ENCODE results near the gene RASA3. TPM values are rescaled to one million over a fixed set of nuclear protein-coding genes. Genes with fewer than 3 reads are reported as not detected.

Gene RASA3
- total RNA-seq, 2 experiments from 2014 or later = 3.6 to 17.9 TPM

DNA sequence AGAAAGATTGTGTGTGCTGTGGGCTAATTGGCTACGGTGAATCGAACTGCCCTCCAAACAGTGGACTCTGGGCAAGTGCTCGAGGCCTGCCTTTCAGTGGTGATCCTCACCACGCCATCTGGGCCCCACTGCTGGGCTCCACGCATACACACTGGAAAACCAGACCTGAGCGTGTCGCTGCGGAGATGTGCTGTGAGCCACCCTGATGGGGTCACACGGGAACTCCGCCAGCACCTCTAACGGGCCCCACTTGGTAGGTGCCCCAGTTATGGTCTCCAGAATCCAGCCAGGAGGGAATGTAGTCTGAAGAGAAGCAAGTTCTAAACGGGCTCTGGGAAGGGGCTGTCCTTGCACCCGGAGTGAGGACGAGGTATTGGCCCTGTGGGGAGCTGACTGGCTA, 197.8 kb downstream of the RASA3 start:
- no peaks in the 10 kb centered on the region for H3K36me3 ChIP-seq (ENCODE audit: insufficient read depth, low read length)
- H3K4me3 ChIP-seq (ENCODE audit: low read depth, low read length, poor library complexity, severe bottlenecking) = no peak overlapping the region
- H3K27ac ChIP-seq (ENCODE audit: low read depth, low read length, poor library complexity, severe bottlenecking) = no peak overlapping the region
- no peaks in the 10 kb centered on the region for H3K4me1 ChIP-seq (ENCODE audit: insufficient read depth, low read length, poor library complexity, severe bottlenecking)
- no peaks in the 10 kb centered on the region for H3K9me3 ChIP-seq (ENCODE audit: low read length)
- H3K79me2 ChIP-seq (ENCODE audit: insufficient read depth, low read depth, low read length) = no peaks in the 10 kb centered on the region
- no peak overlapping the region for H2AFZ ChIP-seq (ENCODE audit: low read length)
- BruUV-seq (replicated peaks) = no TSS peak
- ChIA-PET POLR2A (no interaction called here), CTCF (ENCODE audit: unreplicated experiment) (no interaction called here)
- TF ChIP-seq EZH2phosphoT487 (IDR thresholded peaks at IDR 0.05; ENCODE audit: borderline replicate concordance, low read depth, low read length) = no peak
- TF ChIP-seq, protein P1, sequence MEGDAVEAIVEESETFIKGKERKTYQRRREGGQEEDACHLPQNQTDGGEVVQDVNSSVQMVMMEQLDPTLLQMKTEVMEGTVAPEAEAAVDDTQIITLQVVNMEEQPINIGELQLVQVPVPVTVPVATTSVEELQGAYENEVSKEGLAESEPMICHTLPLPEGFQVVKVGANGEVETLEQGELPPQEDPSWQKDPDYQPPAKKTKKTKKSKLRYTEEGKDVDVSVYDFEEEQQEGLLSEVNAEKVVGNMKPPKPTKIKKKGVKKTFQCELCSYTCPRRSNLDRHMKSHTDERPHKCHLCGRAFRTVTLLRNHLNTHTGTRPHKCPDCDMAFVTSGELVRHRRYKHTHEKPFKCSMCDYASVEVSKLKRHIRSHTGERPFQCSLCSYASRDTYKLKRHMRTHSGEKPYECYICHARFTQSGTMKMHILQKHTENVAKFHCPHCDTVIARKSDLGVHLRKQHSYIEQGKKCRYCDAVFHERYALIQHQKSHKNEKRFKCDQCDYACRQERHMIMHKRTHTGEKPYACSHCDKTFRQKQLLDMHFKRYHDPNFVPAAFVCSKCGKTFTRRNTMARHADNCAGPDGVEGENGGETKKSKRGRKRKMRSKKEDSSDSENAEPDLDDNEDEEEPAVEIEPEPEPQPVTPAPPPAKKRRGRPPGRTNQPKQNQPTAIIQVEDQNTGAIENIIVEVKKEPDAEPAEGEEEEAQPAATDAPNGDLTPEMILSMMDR (conservative IDR thresholded peaks at IDR 0.05; ENCODE audit: low read length) = no peak
- no peaks in the 10 kb centered on the region for H4K20me1 ChIP-seq (ENCODE audit: insufficient read depth, low read length)
- no peak for DNase-seq (ENCODE audit: low spot score)
- intact Hi-C loops (cut with micrococcal nuclease; ENCODE audit: unreplicated experiment) = no loop called here
- no peaks in the 10 kb centered on the region for H3K9me2 ChIP-seq (ENCODE audit: insufficient read depth, low read length)
- H3K4me2 ChIP-seq (ENCODE audit: low read length) = no peak overlapping the region

DNA sequence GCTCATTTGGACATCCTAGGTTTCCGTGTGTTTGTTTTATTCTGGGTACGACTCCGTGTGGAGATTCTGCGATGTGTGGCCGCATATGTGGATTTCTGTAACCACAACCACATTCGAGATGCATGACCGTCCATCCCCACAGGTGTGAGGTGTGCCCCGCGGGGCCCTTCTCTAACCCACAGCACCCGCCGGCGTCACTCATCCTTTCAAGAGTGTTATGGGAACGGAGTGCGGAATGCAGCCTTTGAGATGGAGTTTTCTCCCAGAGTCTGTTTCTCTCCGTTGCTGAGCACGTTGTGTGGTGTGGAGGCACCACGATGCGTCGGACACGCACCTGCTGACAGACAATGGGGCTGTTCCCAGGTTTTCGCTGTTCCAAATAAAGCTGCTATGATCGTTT, 198.5 kb downstream of the RASA3 start:
- POLR2A ChIA-PET = no interaction called here
- CTCF ChIA-PET (ENCODE audit: unreplicated experiment) = no interaction called here

DNA sequence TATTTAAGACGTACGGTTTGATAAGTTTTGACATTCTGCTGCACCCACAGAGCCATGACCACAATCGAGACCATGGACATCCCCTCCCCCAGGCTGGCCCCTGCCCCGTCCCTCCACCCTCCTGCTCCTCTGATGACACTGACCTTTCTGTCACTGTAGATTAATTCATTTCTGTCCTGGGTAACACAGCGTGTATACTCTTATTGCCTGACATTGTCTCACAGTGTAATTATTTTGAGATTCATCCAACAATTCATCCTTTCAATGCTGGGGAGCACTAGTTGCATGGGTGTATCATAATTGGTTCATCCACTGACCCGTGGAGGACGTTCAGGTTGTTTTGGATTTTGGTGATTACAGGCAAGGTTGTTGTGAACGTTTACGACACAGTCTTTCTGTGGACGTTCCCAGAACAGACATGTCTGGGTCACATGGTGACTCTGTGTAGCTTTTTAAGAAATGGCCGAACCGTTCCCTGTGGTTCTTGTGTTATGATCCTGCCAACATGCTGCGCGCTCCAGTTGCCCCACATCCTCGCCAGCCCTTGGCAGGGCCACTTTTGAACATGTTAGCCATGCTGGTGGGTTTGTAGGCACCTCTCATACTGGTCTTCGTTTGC, 200.5 kb downstream of the RASA3 start:
- Histone ChIP-seq H2AFZ (ENCODE audit: low read length) (no peak overlapping the region), H4K20me1 (ENCODE audit: insufficient read depth, low read length) (no peaks in the 10 kb centered on the region), H3K4me1 (ENCODE audit: insufficient read depth, low read length, poor library complexity, severe bottlenecking) (no peaks in the 10 kb centered on the region), H3K36me3 (ENCODE audit: insufficient read depth, low read length) (no peaks in the 10 kb centered on the region), H3K79me2 (ENCODE audit: insufficient read depth, low read depth, low read length) (no peaks in the 10 kb centered on the region), H3K9me2 (ENCODE audit: insufficient read depth, low read length) (no peaks in the 10 kb centered on the region), H3K4me2 (ENCODE audit: low read length) (no peak overlapping the region), H3K27ac (ENCODE audit: low read depth, low read length, poor library complexity, severe bottlenecking) (no peak overlapping the region), H3K9me3 (ENCODE audit: low read length) (no peaks in the 10 kb centered on the region), H3K4me3 (ENCODE audit: low read depth, low read length, poor library complexity, severe bottlenecking) (no peak overlapping the region)
- no peak for DNase-seq (ENCODE audit: low spot score)
- BruUV-seq (replicated peaks) = no TSS peak
- ChIA-PET CTCF (ENCODE audit: unreplicated experiment) (no interaction called here), POLR2A (no interaction called here)
- TF ChIP-seq EZH2phosphoT487 (IDR thresholded peaks at IDR 0.05; ENCODE audit: borderline replicate concordance, low read depth, low read length) = no peak
- TF ChIP-seq, protein P1 (conservative IDR thresholded peaks at IDR 0.05; ENCODE audit: low read length) = no peak
- intact Hi-C loops (cut with micrococcal nuclease; ENCODE audit: unreplicated experiment) = no loop called here

More for the DNA sequence above, 198.5 kb downstream of the RASA3 start:
- H3K27ac ChIP-seq (ENCODE audit: low read depth, low read length, poor library complexity, severe bottlenecking) = no peak overlapping the region
- H3K9me3 ChIP-seq (ENCODE audit: low read length) = no peaks in the 10 kb centered on the region
- TF ChIP-seq, protein P1 (conservative IDR thresholded peaks at IDR 0.05; ENCODE audit: low read length) = no peak
- TF ChIP-seq EZH2phosphoT487 (IDR thresholded peaks at IDR 0.05; ENCODE audit: borderline replicate concordance, low read depth, low read length) = no peak
- H3K9me2 ChIP-seq (ENCODE audit: insufficient read depth, low read length) = no peaks in the 10 kb centered on the region
- no peak overlapping the region for H3K4me3 ChIP-seq (ENCODE audit: low read depth, low read length, poor library complexity, severe bottlenecking)
- intact Hi-C loops (cut with micrococcal nuclease; ENCODE audit: unreplicated experiment) = no loop called here
- no TSS peak for BruUV-seq (replicated peaks)
- no peaks in the 10 kb centered on the region for H4K20me1 ChIP-seq (ENCODE audit: insufficient read depth, low read length)
- H2AFZ ChIP-seq (ENCODE audit: low read length) = no peak overlapping the region
- no peak overlapping the region for H3K4me2 ChIP-seq (ENCODE audit: low read length)
- no peaks in the 10 kb centered on the region for H3K79me2 ChIP-seq (ENCODE audit: insufficient read depth, low read depth, low read length)
- H3K36me3 ChIP-seq (ENCODE audit: insufficient read depth, low read length) = no peaks in the 10 kb centered on the region
- DNase-seq (ENCODE audit: low spot score) = no peak
- H3K4me1 ChIP-seq (ENCODE audit: insufficient read depth, low read length, poor library complexity, severe bottlenecking) = no peaks in the 10 kb centered on the region
